Measurements from ENCODE around the gene UBE3B. TPM values are rescaled to one million over a fixed set of nuclear protein-coding genes. Genes with fewer than 3 reads are reported as not detected.

UBE3B gene
- total and polyA plus RNA-seq, 5 donors from 2014 or later = 16.8 to 38.2 (median 22.2) TPM

DNA sequence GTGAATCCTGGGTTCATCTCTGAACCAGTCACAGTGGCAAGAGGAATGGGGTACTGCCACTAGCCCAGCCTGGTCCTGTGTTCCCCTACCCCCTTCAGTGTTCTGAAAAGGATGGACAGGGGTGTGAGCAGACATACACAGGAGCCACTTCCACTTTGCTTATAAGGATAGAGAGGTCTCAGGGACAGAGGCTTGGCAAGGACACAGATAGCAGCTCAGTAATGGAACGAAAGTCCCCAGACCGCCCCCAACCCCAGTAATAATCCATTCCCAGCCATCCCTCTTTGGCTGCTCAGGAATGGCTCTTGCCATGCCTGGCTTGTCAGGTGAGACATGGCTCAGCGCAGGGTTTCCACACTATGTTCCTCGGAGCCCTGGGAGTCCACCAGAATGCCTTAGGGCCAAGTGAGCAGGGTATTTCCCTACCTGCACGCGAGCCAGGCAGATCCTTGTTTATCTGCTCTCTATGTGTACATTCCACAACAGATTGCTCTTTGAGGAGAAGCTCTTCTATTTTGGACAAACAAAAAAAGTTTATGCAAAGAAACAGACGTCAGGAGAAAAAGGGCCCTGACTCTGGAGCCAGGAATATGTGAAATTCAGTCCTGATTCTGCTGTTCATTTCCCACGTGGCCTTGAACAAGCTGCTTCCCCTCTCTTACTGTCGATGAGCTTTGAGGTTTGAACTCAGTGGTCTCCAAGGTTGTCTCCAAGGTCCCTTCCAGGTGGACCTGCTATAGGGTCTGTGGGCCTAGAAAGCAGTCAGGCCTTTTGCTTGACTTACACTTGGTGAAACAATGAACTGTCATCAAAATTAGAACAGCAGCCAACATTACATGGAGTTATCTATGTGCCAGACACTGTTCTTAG, 10.0 kb downstream of the UBE3B start:
- H3K4me1 Mint-ChIP-seq = no peaks in the 10 kb centered on the region
- Histone ChIP-seq H3K27me3 (ENCODE audit: control insufficient read depth, insufficient read depth, low read length) (no peaks in the 10 kb centered on the region), H3K27ac (ENCODE audit: insufficient read depth, low read length, poor library complexity, severe bottlenecking) (no peak overlapping the region), H3K4me1 (ENCODE audit: control insufficient read depth, insufficient read depth, low read length, poor library complexity, severe bottlenecking) (no peaks in the 10 kb centered on the region), H3K36me3 (ENCODE audit: control insufficient read depth, insufficient read depth, low read length) (peaks cover 91% of the 10 kb centered on the region), H3K9me3 (ENCODE audit: control insufficient read depth in 2 of 2, low read length in 2 of 2) (no peaks in the 10 kb centered on the region), H3K4me3 (ENCODE audit: low read depth, low read length) (no peak overlapping the region)
- no peak overlapping the region for H3K4me3 Mint-ChIP-seq
- H3K27ac Mint-ChIP-seq = no peak overlapping the region
- no peak for ATAC-seq (ENCODE audit: low read depth in 2 of 2)
- no peaks in the 10 kb centered on the region for H3K9me3 Mint-ChIP-seq
- peaks cover 47% of the 10 kb centered on the region for H3K36me3 Mint-ChIP-seq
- DNase-seq = no peak
- no peaks in the 10 kb centered on the region for H3K27me3 Mint-ChIP-seq

DNA sequence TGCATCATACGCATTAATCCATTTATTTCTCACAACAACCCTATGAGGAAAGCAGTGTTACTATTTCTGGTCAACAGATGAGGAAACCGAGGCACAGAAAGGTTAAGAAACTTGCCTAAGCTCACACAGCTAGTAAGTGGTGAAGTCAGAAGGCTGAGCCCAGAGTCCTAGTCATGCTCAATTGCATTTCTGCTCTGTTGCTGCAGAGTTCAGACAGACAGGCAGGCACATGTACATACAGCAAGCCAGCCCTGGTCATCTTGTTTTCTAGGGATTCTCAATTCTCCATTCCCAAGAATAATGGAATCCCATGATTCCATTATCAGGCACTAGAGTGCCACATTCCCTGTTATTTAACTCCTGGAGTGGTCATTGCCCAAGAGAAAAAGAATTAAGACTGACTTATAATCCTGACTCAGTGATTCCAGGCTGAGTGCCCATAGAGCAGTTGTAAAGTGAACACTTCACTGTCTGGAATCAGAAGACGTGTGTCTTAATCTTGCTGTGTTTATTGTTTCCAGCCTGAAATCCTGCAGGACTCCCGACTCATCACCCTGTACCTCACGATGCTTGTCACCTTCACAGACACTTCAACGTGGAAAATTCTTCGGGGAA, 10.7 kb downstream of the UBE3B start:
- peaks cover 97% of the 10 kb centered on the region for H3K36me3 ChIP-seq (ENCODE audit: control insufficient read depth, insufficient read depth, low read length)
- DNase-seq = no peak
- H3K4me1 ChIP-seq (ENCODE audit: control insufficient read depth, insufficient read depth, low read length, poor library complexity, severe bottlenecking) = no peaks in the 10 kb centered on the region
- no peaks in the 10 kb centered on the region for H3K27me3 ChIP-seq (ENCODE audit: control insufficient read depth, insufficient read depth, low read length)
- no peak for ATAC-seq (ENCODE audit: low read depth in 2 of 2)
- peaks cover 48% of the 10 kb centered on the region for H3K36me3 Mint-ChIP-seq
- no peak overlapping the region for H3K4me3 Mint-ChIP-seq
- peaks cover 0 to under 1% (median 0%) of the 10 kb centered on the region in 4 donors for H3K4me1 Mint-ChIP-seq
- no peak overlapping the region for H3K27ac ChIP-seq (ENCODE audit: insufficient read depth, low read length, poor library complexity, severe bottlenecking)
- no peak overlapping the region for H3K27ac Mint-ChIP-seq
- no peaks in the 10 kb centered on the region for H3K9me3 Mint-ChIP-seq
- no peak overlapping the region for H3K4me3 ChIP-seq (ENCODE audit: low read depth, low read length)
- no peaks in the 10 kb centered on the region for H3K27me3 Mint-ChIP-seq
- H3K9me3 ChIP-seq (ENCODE audit: control insufficient read depth in 2 of 2, low read length in 2 of 2) = no peaks in the 10 kb centered on the region

DNA sequence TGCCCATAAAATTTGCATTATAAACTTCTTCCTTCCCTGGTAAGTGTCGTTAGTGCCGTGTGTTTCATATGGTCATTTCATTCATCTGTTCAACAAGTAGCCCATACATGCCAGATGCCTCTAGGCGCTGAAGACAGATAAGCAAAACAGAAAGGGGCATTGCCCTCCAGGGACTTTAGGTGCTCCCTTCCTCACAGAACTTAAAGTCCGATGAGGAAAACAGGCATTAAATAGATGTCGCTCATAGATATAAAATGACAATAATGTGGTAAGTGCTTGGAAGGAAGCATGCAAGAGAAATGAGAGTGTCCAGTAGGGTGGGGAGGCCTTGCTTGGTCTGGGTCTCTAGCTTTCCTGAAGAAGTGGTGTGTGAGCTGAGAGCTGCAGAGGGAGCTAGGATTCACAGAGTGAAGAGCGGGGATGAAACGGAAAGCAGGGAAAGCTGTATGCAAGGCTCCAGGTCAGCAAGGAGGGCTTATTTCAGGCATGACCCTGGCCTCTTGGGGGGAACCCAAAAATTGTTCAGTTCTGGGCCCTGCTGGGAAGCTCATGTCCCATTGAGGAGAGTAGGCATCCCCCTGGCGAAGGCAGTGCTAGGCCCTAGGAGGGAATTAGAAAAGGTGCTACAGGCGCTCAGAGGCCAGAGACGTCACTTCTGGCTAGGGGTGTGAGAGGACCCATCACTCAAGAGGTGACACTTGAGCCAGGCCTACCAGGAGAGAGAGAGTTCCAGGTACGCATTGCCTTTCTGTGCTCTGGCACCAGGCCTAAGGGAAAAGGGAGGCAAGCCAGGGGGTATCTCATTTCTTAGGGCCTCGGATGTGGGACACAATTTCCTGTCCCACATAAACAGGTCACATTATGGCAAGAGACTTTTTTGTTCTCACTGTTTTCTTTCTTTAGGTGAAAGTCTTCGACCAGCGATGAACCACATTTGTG, 11.9 kb downstream of the UBE3B start:
- Histone ChIP-seq H3K27me3 (ENCODE audit: control insufficient read depth, insufficient read depth, low read length) (no peaks in the 10 kb centered on the region), H3K9me3 (ENCODE audit: control insufficient read depth in 2 of 2, low read length in 2 of 2) (no peaks in the 10 kb centered on the region), H3K27ac (ENCODE audit: insufficient read depth, low read length, poor library complexity, severe bottlenecking) (no peak overlapping the region), H3K4me3 (ENCODE audit: low read depth, low read length) (no peak overlapping the region), H3K4me1 (ENCODE audit: control insufficient read depth, insufficient read depth, low read length, poor library complexity, severe bottlenecking) (no peaks in the 10 kb centered on the region), H3K36me3 (ENCODE audit: control insufficient read depth, insufficient read depth, low read length) (peaks cover 94% of the 10 kb centered on the region)
- Mint-ChIP-seq H3K27ac (peak overlapping the region in 1 of 3 donors; percentile 76), H3K4me3 (no peak overlapping the region), H3K9me3 (no peaks in the 10 kb centered on the region), H3K36me3 (peaks cover 48% of the 10 kb centered on the region), H3K4me1 (peaks cover 0 to 5% (median 0%) of the 10 kb centered on the region in 4 donors), H3K27me3 (no peaks in the 10 kb centered on the region)
- DNase-seq (no peak), ATAC-seq (ENCODE audit: low read depth in 2 of 2) (no peak)

- no peak overlapping the region for H3K27ac Mint-ChIP-seq
- H3K36me3 Mint-ChIP-seq = peaks cover 52% of the 10 kb centered on the region
Observed at GRCh38 chr12:109489955-109490565, 12.6 kb downstream of the UBE3B start.

GRCh38 chr12:109491671-109492070, 14.2 kb downstream of the UBE3B start:
- no peak overlapping the region for H3K27ac ChIP-seq (ENCODE audit: insufficient read depth, low read length, poor library complexity, severe bottlenecking)
- H3K9me3 Mint-ChIP-seq = peaks cover 0 to 1% (median 0%) of the 10 kb centered on the region in 7 donors
- peaks cover 0 to 5% (median 0%) of the 10 kb centered on the region in 4 donors for H3K4me1 Mint-ChIP-seq
- ATAC-seq (ENCODE audit: low read depth in 2 of 2) = no peak
- H3K27me3 Mint-ChIP-seq = no peaks in the 10 kb centered on the region
- H3K27ac Mint-ChIP-seq = no peak overlapping the region
- peaks cover 55% of the 10 kb centered on the region for H3K36me3 Mint-ChIP-seq
- H3K4me1 ChIP-seq (ENCODE audit: control insufficient read depth, insufficient read depth, low read length, poor library complexity, severe bottlenecking) = no peaks in the 10 kb centered on the region
- no peaks in the 10 kb centered on the region for H3K9me3 ChIP-seq (ENCODE audit: control insufficient read depth in 2 of 2, low read length in 2 of 2)
- no peak overlapping the region for H3K4me3 ChIP-seq (ENCODE audit: low read depth, low read length)
- DNase-seq = no peak
- no peaks in the 10 kb centered on the region for H3K27me3 ChIP-seq (ENCODE audit: control insufficient read depth, insufficient read depth, low read length)
- H3K4me3 Mint-ChIP-seq = no peak overlapping the region
- H3K36me3 ChIP-seq (ENCODE audit: control insufficient read depth, insufficient read depth, low read length) = peaks cover 84% of the 10 kb centered on the region

More at GRCh38 chr12:109489955-109490565, 12.6 kb downstream of the UBE3B start:
- Mint-ChIP-seq H3K27me3 (no peaks in the 10 kb centered on the region), H3K4me1 (peaks cover 0 to 5% (median 0%) of the 10 kb centered on the region in 4 donors), H3K9me3 (no peaks in the 10 kb centered on the region), H3K4me3 (no peak overlapping the region)
- Histone ChIP-seq H3K4me3 (ENCODE audit: low read depth, low read length) (no peak overlapping the region), H3K36me3 (ENCODE audit: control insufficient read depth, insufficient read depth, low read length) (peaks cover 94% of the 10 kb centered on the region), H3K4me1 (ENCODE audit: control insufficient read depth, insufficient read depth, low read length, poor library complexity, severe bottlenecking) (no peaks in the 10 kb centered on the region), H3K9me3 (ENCODE audit: control insufficient read depth in 2 of 2, low read length in 2 of 2) (no peaks in the 10 kb centered on the region), H3K27me3 (ENCODE audit: control insufficient read depth, insufficient read depth, low read length) (no peaks in the 10 kb centered on the region), H3K27ac (ENCODE audit: insufficient read depth, low read length, poor library complexity, severe bottlenecking) (no peak overlapping the region)
- no peak for DNase-seq
- ATAC-seq (ENCODE audit: low read depth in 2 of 2) = no peak

DNA sequence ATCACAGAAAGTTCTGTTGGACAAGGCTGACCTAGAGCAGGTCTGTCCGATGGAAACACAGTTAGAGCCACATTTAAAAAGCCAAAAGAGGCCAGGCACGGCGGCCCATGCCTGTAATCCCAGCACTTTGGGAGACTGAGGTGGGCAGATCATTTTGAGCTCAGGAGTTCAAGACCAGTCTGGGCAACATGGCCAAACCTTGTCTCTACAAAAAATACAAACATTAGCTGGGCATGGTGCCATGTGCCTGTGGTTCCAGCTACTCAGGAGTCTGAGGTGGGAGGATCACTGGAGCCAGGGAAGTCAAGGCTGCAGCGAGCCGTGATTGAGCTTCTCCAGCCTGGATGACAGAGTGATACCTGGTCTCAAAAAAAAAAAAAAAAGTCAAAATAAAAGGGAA, 14.9 kb downstream of the UBE3B start:
- no peak overlapping the region for H3K4me3 ChIP-seq (ENCODE audit: low read depth, low read length)
- peaks cover 0 to 5% (median 0%) of the 10 kb centered on the region in 4 donors for H3K4me1 Mint-ChIP-seq
- H3K27me3 ChIP-seq (ENCODE audit: control insufficient read depth, insufficient read depth, low read length) = no peaks in the 10 kb centered on the region
- H3K4me3 Mint-ChIP-seq = no peak overlapping the region
- H3K27me3 Mint-ChIP-seq = no peaks in the 10 kb centered on the region
- DNase-seq (no peak), ATAC-seq (ENCODE audit: low read depth in 2 of 2) (no peak)
- no peaks in the 10 kb centered on the region for H3K4me1 ChIP-seq (ENCODE audit: control insufficient read depth, insufficient read depth, low read length, poor library complexity, severe bottlenecking)
- H3K27ac ChIP-seq (ENCODE audit: insufficient read depth, low read length, poor library complexity, severe bottlenecking) = no peak overlapping the region
- H3K9me3 ChIP-seq (ENCODE audit: control insufficient read depth in 2 of 2, low read length in 2 of 2) = no peaks in the 10 kb centered on the region
- H3K36me3 ChIP-seq (ENCODE audit: control insufficient read depth, insufficient read depth, low read length) = peaks cover 79% of the 10 kb centered on the region
- H3K27ac Mint-ChIP-seq = no peak overlapping the region
- H3K36me3 Mint-ChIP-seq = peaks cover 52% of the 10 kb centered on the region
- H3K9me3 Mint-ChIP-seq = peaks cover 0 to 1% (median 0%) of the 10 kb centered on the region in 7 donors

DNA sequence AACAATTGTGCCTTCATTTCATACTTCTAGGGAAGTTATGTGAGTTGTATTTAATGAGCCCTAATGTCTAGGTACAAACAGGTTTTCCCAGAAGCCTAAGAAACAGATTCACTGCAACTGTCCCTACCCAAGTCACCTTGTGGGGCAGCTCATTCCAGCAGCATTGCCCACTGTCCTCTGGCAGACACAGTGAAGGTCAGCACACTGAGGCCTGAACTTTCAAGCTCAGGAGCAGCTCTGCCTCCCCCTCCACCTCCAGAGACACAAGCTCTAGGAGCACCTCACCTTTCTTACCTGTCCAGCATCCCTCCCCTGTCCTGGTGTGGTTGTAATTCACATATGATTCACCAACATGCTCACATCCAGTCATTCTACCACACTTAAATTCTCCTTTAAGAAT, 15.7 kb downstream of the UBE3B start:
- H3K4me1 Mint-ChIP-seq = peaks cover 0 to 5% (median 0%) of the 10 kb centered on the region in 4 donors
- peaks cover 0 to 1% (median 0%) of the 10 kb centered on the region in 7 donors for H3K9me3 Mint-ChIP-seq
- no peak overlapping the region for H3K4me3 Mint-ChIP-seq
- ATAC-seq (ENCODE audit: low read depth in 2 of 2) = no peak
- Histone ChIP-seq H3K27ac (ENCODE audit: insufficient read depth, low read length, poor library complexity, severe bottlenecking) (no peak overlapping the region), H3K4me3 (ENCODE audit: low read depth, low read length) (no peak overlapping the region), H3K9me3 (ENCODE audit: control insufficient read depth in 2 of 2, low read length in 2 of 2) (no peaks in the 10 kb centered on the region), H3K4me1 (ENCODE audit: control insufficient read depth, insufficient read depth, low read length, poor library complexity, severe bottlenecking) (no peaks in the 10 kb centered on the region), H3K36me3 (ENCODE audit: control insufficient read depth, insufficient read depth, low read length) (peaks cover 79% of the 10 kb centered on the region), H3K27me3 (ENCODE audit: control insufficient read depth, insufficient read depth, low read length) (no peaks in the 10 kb centered on the region)
- H3K27ac Mint-ChIP-seq = no peak overlapping the region
- no peaks in the 10 kb centered on the region for H3K27me3 Mint-ChIP-seq
- peaks cover 59% of the 10 kb centered on the region for H3K36me3 Mint-ChIP-seq
- DNase-seq = no peak
